GM23338 (cell line): ENCODE measurements around the gene CASP3. TPM values are rescaled to one million over a fixed set of nuclear protein-coding genes. Genes with fewer than 3 reads are reported as not detected.

Source experiments
- ATAC-seq: fragments of 200-7000 bp; cut with Tn5 transposase; 3 replicates; pipeline ENCODE4 v1.9.1; 2020
- DNase-seq: peaks from one replicate; pipeline ENCODE4 v3.0.0-alpha.2; 2015; ENCODE audit warnings: low spot score
- H2AFZ ChIP-seq: fragments of 200-600 bp; sonication (generic); 2 replicates; pipeline ENCODE4 v1.8.0; 2016; ENCODE audit warnings: antibody characterized with exemption, mild to moderate bottlenecking, moderate library complexity
- H3F3A ChIP-seq: fragments of 200-600 bp; sonication (generic); replicated peaks from 2 replicates; pipeline ENCODE4 v1.8.0; 2017; ENCODE audit warnings: antibody characterized with exemption, mixed run types, low read depth
- H3K27ac ChIP-seq: fragments of 200-600 bp; sonication (generic); 2 replicates; pipeline ENCODE4 v1.6.1; 2016; ENCODE audit warnings: low read depth
- H3K27me3 ChIP-seq: fragments of 200-600 bp; sonication (generic); 2 replicates; pipeline ENCODE4 v1.8.0; 2016; ENCODE audit warnings: mild to moderate bottlenecking, mixed run types, moderate library complexity; ENCODE audit not compliant: insufficient read depth
- H3K36me3 ChIP-seq: fragments of 200-600 bp; sonication (generic); 2 replicates; pipeline ENCODE4 v1.8.0; 2016; ENCODE audit warnings: mild to moderate bottlenecking; ENCODE audit not compliant: insufficient read depth
- H3K4me1 ChIP-seq: fragments of 200-600 bp; sonication (generic); 2 replicates; pipeline ENCODE4 v1.8.0; 2016; ENCODE audit warnings: mild to moderate bottlenecking, moderate library complexity; ENCODE audit not compliant: insufficient read depth
- H3K4me2 ChIP-seq: fragments of 200-600 bp; sonication (generic); 2 replicates; pipeline ENCODE4 v1.7.1; 2017; ENCODE audit warnings: mixed run types
- H3K4me3 ChIP-seq: fragments of 200-600 bp; sonication (generic); 2 replicates; pipeline ENCODE4 v1.6.1; 2016; ENCODE audit warnings: mixed run types
- H3K79me2 ChIP-seq: fragments of 200-600 bp; sonication (generic); replicated peaks from 2 replicates; pipeline ENCODE4 v1.8.0; 2017; ENCODE audit warnings: mild to moderate bottlenecking; ENCODE audit not compliant: insufficient read depth
- H3K9me2 ChIP-seq: fragments of 200-600 bp; sonication (generic); 2 replicates; pipeline ENCODE4 v1.8.0; 2017; ENCODE audit not compliant: insufficient read depth
- H4K20me1 ChIP-seq: fragments of 200-600 bp; sonication (generic); replicated peaks from 2 replicates; pipeline ENCODE4 v1.8.0; 2017; ENCODE audit warnings: mild to moderate bottlenecking; ENCODE audit not compliant: insufficient read depth
- H3K27ac Mint-ChIP-seq: 2 replicates; pipeline ENCODE4 v1.8.0; 2020; ENCODE audit warnings: inconsistent platforms, mild to moderate bottlenecking, moderate library complexity, mixed read lengths
- H3K27me3 Mint-ChIP-seq: 3 replicates; pipeline ENCODE4 v1.8.0; 2022; ENCODE audit warnings: low read depth, mild to moderate bottlenecking, moderate library complexity, mixed read lengths, inconsistent platforms; ENCODE audit not compliant: insufficient read depth, poor library complexity
- H3K36me3 Mint-ChIP-seq: 3 replicates; pipeline ENCODE4 v1.8.0; 2021; ENCODE audit warnings: low read depth, mild to moderate bottlenecking, inconsistent platforms, moderate library complexity, mixed read lengths
- H3K4me1 Mint-ChIP-seq: 3 replicates; pipeline ENCODE4 v1.8.0; 2020; ENCODE audit warnings: mild to moderate bottlenecking, inconsistent platforms, mixed read lengths
- H3K4me3 Mint-ChIP-seq: 3 replicates; pipeline ENCODE4 v1.8.0; 2021; ENCODE audit warnings: moderate library complexity, mild to moderate bottlenecking, inconsistent platforms, mixed read lengths
- H3K9me3 Mint-ChIP-seq: 3 replicates; pipeline ENCODE4 v1.8.0; 2020; ENCODE audit warnings: moderate library complexity, mild to moderate bottlenecking, inconsistent platforms, mixed read lengths
- EZH2phosphoT487 ChIP-seq: fragments of 200-600 bp; sonication (generic); IDR thresholded peaks from one replicate; pipeline ENCODE4 v1.8.1; 2018; ENCODE audit warnings: antibody characterized with exemption; ENCODE audit not compliant: unreplicated experiment
- JUNB ChIP-seq: IDR thresholded peaks from one replicate; pipeline ENCODE4 v1.6.1; 2016; ENCODE audit warnings: antibody characterized with exemption; ENCODE audit not compliant: unreplicated experiment
- NANOG ChIP-seq: IDR thresholded peaks from 2 replicates; pipeline ENCODE4 v1.6.1; 2016; ENCODE audit warnings: antibody characterized with exemption, borderline replicate concordance
- POLR2AphosphoS5 ChIP-seq: IDR thresholded peaks from 2 replicates; pipeline ENCODE4 v1.6.1; 2016; ENCODE audit warnings: antibody characterized with exemption, low read depth
- REST ChIP-seq: IDR thresholded peaks from one replicate; pipeline ENCODE4 v1.6.1; 2018; ENCODE audit warnings: antibody characterized with exemption; ENCODE audit not compliant: unreplicated experiment
- ZNF114 ChIP-seq: fragments of 250-450 bp; sonication (Bioruptor Pico); IDR thresholded peaks from 2 replicates; pipeline ENCODE4 v1.5.0; 2020; ENCODE audit warnings: mild to moderate bottlenecking, moderate library complexity
- ZNF331 ChIP-seq: fragments of 250-450 bp; sonication (Bioruptor Pico); IDR thresholded peaks from 2 replicates; pipeline ENCODE4 v1.5.0; 2020; ENCODE audit warnings: low read depth, mild to moderate bottlenecking, moderate library complexity
- polyA plus RNA-seq: library from polyadenylated mRNA; unstranded; fragments of >200 nt; fragmentation: Nextera tagmentation; extraction: Ambion mirVana; gene quantifications from 2 replicates; pipeline ENCODE4 v1.2.1, GENCODE V29; 2016
- total RNA-seq: library from RNA; depleted of rRNA; stranded (reverse); fragments of >200 nt; shearing (Covaris generic); gene quantifications from 2 replicates; pipeline ENCODE4 v1.2.3, GENCODE V29; 2014
- TF ChIP-seq, protein P1 (sequence below): fragments of 250-450 bp; sonication (Bioruptor Pico); IDR thresholded peaks from 2 replicates; pipeline ENCODE4 v1.5.0; 2020; ENCODE audit warnings: mild to moderate bottlenecking, moderate library complexity

Gene CASP3
- total and polyA plus RNA-seq, 2 experiments from 2014 or later: 50.5 to 84.4 TPM

GRCh38 chr4:184595430-184595829, 53.8 kb downstream of the CASP3 start (continued):
- TF ChIP-seq, protein P1, sequence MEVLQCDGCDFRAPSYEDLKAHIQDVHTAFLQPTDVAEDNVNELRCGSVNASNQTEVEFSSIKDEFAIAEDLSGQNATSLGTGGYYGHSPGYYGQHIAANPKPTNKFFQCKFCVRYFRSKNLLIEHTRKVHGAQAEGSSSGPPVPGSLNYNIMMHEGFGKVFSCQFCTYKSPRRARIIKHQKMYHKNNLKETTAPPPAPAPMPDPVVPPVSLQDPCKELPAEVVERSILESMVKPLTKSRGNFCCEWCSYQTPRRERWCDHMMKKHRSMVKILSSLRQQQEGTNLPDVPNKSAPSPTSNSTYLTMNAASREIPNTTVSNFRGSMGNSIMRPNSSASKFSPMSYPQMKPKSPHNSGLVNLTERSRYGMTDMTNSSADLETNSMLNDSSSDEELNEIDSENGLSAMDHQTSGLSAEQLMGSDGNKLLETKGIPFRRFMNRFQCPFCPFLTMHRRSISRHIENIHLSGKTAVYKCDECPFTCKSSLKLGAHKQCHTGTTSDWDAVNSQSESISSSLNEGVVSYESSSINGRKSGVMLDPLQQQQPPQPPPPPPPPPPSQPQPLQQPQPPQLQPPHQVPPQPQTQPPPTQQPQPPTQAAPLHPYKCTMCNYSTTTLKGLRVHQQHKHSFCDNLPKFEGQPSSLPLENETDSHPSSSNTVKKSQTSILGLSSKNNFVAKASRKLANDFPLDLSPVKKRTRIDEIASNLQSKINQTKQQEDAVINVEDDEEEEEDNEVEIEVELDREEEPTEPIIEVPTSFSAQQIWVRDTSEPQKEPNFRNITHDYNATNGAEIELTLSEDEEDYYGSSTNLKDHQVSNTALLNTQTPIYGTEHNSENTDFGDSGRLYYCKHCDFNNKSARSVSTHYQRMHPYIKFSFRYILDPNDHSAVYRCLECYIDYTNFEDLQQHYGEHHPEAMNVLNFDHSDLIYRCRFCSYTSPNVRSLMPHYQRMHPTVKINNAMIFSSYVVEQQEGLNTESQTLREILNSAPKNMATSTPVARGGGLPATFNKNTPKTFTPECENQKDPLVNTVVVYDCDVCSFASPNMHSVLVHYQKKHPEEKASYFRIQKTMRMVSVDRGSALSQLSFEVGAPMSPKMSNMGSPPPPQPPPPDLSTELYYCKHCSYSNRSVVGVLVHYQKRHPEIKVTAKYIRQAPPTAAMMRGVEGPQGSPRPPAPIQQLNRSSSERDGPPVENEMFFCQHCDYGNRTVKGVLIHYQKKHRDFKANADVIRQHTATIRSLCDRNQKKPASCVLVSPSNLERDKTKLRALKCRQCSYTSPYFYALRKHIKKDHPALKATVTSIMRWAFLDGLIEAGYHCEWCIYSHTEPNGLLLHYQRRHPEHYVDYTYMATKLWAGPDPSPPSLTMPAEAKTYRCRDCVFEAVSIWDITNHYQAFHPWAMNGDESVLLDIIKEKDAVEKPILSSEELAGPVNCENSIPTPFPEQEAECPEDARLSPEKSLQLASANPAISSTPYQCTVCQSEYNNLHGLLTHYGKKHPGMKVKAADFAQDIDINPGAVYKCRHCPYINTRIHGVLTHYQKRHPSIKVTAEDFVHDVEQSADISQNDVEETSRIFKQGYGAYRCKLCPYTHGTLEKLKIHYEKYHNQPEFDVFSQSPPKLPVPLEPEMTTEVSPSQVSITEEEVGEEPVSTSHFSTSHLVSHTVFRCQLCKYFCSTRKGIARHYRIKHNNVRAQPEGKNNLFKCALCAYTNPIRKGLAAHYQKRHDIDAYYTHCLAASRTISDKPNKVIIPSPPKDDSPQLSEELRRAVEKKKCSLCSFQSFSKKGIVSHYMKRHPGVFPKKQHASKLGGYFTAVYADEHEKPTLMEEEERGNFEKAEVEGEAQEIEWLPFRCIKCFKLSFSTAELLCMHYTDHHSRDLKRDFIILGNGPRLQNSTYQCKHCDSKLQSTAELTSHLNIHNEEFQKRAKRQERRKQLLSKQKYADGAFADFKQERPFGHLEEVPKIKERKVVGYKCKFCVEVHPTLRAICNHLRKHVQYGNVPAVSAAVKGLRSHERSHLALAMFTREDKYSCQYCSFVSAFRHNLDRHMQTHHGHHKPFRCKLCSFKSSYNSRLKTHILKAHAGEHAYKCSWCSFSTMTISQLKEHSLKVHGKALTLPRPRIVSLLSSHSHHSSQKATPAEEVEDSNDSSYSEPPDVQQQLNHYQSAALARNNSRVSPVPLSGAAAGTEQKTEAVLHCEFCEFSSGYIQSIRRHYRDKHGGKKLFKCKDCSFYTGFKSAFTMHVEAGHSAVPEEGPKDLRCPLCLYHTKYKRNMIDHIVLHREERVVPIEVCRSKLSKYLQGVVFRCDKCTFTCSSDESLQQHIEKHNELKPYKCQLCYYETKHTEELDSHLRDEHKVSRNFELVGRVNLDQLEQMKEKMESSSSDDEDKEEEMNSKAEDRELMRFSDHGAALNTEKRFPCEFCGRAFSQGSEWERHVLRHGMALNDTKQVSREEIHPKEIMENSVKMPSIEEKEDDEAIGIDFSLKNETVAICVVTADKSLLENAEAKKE: no peak
- no peak for TF ChIP-seq EZH2phosphoT487
- TF ChIP-seq JUNB: no peak
- no peak for TF ChIP-seq NANOG
- TF ChIP-seq ZNF114 (CRISPR knock-in tag): no peak

- Histone ChIP-seq H3K4me1 (no peaks in the 10 kb centered on the region), H3K9me2 (peaks cover 8% of the 10 kb centered on the region; the same call in 1 of the 2 replicates), H2AFZ (peak overlapping the region; percentile 86), H3F3A (no peaks in the 10 kb centered on the region), H3K36me3 (no peaks in the 10 kb centered on the region), H3K4me2 (no peak overlapping the region), H3K27me3 (no peaks in the 10 kb centered on the region), H3K79me2 (no peaks in the 10 kb centered on the region), H3K4me3 (no peak overlapping the region), H3K27ac (no peak overlapping the region), H4K20me1 (no peaks in the 10 kb centered on the region)
- no peak for ATAC-seq
- no peaks in the 10 kb centered on the region for H3K36me3 Mint-ChIP-seq
- peaks cover 8% of the 10 kb centered on the region; the same call in 2 of the 3 replicates for H3K9me3 Mint-ChIP-seq
- DNase-seq: no peak
- no peaks in the 10 kb centered on the region; the same call in 2 of the 3 replicates for H3K4me1 Mint-ChIP-seq
- no peak overlapping the region for H3K4me3 Mint-ChIP-seq
- H3K27me3 Mint-ChIP-seq: no peaks in the 10 kb centered on the region
- H3K27ac Mint-ChIP-seq: no peak overlapping the region
- no peak for TF ChIP-seq ZNF331
- TF ChIP-seq EZH2phosphoT487: no peak
- TF ChIP-seq JUNB: no peak
- no peak for TF ChIP-seq REST
- TF ChIP-seq POLR2AphosphoS5: no peak
Observed at GRCh38 chr4:184593461-184593860, 55.8 kb downstream of the CASP3 start.
